Transverse colon (tissue), 4 donors: ENCODE measurements around the gene SIM2. TPM values are rescaled to one million over a fixed set of nuclear protein-coding genes. Genes with fewer than 3 reads are reported as not detected.

Source experiments
- DNase-seq: peaks from one replicate; pipeline ENCODE4 v3.0.0-alpha.2; 2019
- H3K27ac ChIP-seq, 4 donors: fragments of 200-600 bp; sonication (generic); 2 replicates each; pipeline ENCODE4 v1.5.1; 2016 to 2018; ENCODE audit warnings: inconsistent platforms in 4 of 4
- H3K27me3 ChIP-seq: fragments of 200-600 bp; sonication (generic); 2 replicates; pipeline ENCODE4 v1.5.1; 2017; ENCODE audit warnings: inconsistent platforms
- H3K36me3 ChIP-seq, 4 donors: fragments of 200-600 bp; sonication (generic); 2 replicates each; pipeline ENCODE4 v1.5.1; 2017 to 2019; ENCODE audit warnings: inconsistent platforms in 4 of 4
- H3K4me1 ChIP-seq, 4 donors: fragments of 200-600 bp; sonication (generic); 2 replicates each; pipeline ENCODE4 v1.5.1; 2017 to 2020; ENCODE audit warnings: inconsistent platforms in 4 of 4
- H3K4me3 ChIP-seq, 4 donors: fragments of 200-600 bp; sonication (generic); 1 replicate in 1 of 4; 2 replicates in 3 of 4; pipeline versions ENCODE4 v1.5.1 to v1.6.1; 2017 to 2019; ENCODE audit warnings: inconsistent platforms in 4 of 4
- H3K9me3 ChIP-seq, 2 donors: fragments of 200-600 bp; sonication (generic); 2 replicates each; pipeline ENCODE4 v1.5.1; 2017 to 2019; ENCODE audit warnings: inconsistent platforms in 2 of 2
- EP300 ChIP-seq: sonication (generic); formaldehyde crosslinking; IDR thresholded peaks from one replicate; pipeline ENCODE4 v1.6.1; 2017; ENCODE audit warnings: antibody characterized with exemption, low read depth
- POLR2A ChIP-seq: fragments of 450-650 bp; IDR thresholded peaks from one replicate; pipeline ENCODE4 v1.6.1; 2016; ENCODE audit warnings: antibody characterized with exemption, mild to moderate bottlenecking, moderate library complexity
- POLR2AphosphoS5 ChIP-seq, 3 donors: sonication (generic); formaldehyde crosslinking; IDR thresholded peaks; one replicate each; pipeline ENCODE4 v1.6.1; 2016; ENCODE audit warnings: antibody characterized with exemption in 3 of 3
- WGBS, 2 donors: methylation state at CpG; one replicate each; pipeline ENCODE4 v1.1.5; 2018; ENCODE audit warnings: low coverage in 1 of 2; 5-methylcytosine and 5-hydroxymethylcytosine counted together
- in situ Hi-C, 4 donors: fragments of 200-750 bp; cut with MboI; loops; one replicate each; pipeline versions ENCODE4 v1.15.0 to v1.15.1; 2017; ENCODE audit warnings: low sequenced_read_pairs in 3 of 4, low pct_ligation_motif_present in 1 of 4, low pct_unique_long_range_greater_than_20kb in 1 of 4
- intact Hi-C: fragments of 100-400 bp; cut with DNase I; formaldehyde crosslinking; loops from one replicate; pipeline ENCODE4 v1.15.1; 2023; ENCODE audit warnings: low total_unique reads
- total RNA-seq, 4 donors: library from RNA; depleted of rRNA; stranded (reverse); fragments of >200 nt; gene quantifications; one replicate each; pipeline ENCODE4 v1.1.0, GENCODE V29; 2016
- TF ChIP-seq, protein P1 (sequence below), 5 experiments: fragments of 200-600 bp in 3 of 5; fragments of 450-650 bp in 2 of 5; sonication (generic) in 3 of 5; IDR thresholded peaks; 1 replicate in 2 of 5; 2 replicates in 3 of 5; pipeline ENCODE4 v1.5.1; 2016 to 2017; ENCODE audit warnings: antibody characterized with exemption in 5 of 5, inconsistent platforms in 3 of 5, mild to moderate bottlenecking in 2 of 5, moderate library complexity in 1 of 5

SIM2 gene
- total RNA-seq, 4 donors from 2014 or later, result 0.32 TPM; not detected in 3

DNA sequence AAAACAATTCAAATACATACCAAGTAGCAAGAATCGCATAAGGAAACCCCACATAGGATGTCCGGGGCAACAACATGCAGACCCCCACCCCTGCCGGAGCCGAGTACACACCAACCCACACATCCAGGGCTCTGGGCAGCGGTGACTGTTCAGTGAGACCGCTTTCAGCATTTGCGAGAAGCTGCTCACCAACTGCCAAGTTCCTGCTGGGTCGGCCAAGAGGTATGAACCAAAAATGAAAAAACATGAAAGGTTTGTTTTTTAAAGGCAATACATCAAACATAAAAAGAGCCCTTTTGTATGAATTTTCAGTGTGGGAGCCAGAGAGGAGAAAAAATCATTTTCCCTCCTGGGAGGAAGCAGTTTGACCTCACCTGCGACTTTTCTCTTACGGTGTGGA, 92.3 kb downstream of the SIM2 start:
- H3K9me3 ChIP-seq, result peaks cover 2 to 6% of the 10 kb centered on the region in 2 donors
- DNase-seq, result no peak
- TF ChIP-seq EP300 (no peak), POLR2A (no peak), POLR2AphosphoS5 (IDR thresholded peaks at IDR 0.05) (no peak)
- TF ChIP-seq, protein P1, sequence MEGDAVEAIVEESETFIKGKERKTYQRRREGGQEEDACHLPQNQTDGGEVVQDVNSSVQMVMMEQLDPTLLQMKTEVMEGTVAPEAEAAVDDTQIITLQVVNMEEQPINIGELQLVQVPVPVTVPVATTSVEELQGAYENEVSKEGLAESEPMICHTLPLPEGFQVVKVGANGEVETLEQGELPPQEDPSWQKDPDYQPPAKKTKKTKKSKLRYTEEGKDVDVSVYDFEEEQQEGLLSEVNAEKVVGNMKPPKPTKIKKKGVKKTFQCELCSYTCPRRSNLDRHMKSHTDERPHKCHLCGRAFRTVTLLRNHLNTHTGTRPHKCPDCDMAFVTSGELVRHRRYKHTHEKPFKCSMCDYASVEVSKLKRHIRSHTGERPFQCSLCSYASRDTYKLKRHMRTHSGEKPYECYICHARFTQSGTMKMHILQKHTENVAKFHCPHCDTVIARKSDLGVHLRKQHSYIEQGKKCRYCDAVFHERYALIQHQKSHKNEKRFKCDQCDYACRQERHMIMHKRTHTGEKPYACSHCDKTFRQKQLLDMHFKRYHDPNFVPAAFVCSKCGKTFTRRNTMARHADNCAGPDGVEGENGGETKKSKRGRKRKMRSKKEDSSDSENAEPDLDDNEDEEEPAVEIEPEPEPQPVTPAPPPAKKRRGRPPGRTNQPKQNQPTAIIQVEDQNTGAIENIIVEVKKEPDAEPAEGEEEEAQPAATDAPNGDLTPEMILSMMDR (IDR thresholded peaks at IDR 0.05), result no peak
- in situ Hi-C loops (no loop called here), intact Hi-C loops (no loop called here)
- H3K36me3 ChIP-seq, result no peaks in the 10 kb centered on the region
- H3K4me3 ChIP-seq, result no peak overlapping the region
- H3K4me1 ChIP-seq, result peaks cover 0 to 13% (median 10%) of the 10 kb centered on the region in 4 donors
- no peaks in the 10 kb centered on the region for H3K27me3 ChIP-seq
- WGBS, 2 donors, result 84 to 98% methylated on average over 7 to 10 of the region's 10 CpGs
- no peak overlapping the region for H3K27ac ChIP-seq

DNA sequence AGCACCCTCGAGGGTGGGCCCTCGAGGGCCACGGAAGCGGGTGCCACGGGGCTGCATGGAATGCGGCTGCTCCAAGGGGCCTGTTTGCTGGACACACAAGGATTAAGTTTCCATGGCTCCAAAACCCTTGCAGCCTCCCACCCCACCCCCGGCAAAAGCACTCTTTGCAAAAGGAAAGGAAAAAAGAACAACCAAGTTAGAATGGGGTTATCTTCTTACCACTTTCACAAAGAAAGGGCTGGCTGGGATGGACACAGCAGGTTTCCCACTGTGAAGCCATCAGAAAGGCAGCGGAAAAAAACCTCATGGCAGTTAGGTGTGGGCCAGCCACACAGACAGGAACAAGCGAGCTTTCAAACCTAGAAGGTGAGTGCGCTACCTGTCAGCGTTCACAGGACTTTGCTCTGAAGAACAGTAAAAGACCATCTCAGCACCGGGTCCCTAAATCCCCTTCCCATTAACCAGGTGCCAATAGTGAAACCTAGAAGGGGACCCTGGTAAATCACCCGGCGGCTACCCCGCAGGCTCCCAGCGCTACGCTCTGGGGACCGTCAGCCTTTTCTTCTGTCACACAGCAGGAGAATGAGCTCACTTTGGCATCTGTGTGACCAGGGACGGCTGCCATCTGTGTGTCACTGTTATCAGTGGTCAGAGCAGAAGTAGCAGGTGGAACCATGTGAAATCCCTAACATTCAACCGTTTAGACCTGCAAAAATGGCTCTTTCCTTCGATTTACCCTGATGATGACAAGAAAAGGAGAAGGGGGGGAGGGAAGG, 93.0 kb downstream of the SIM2 start:
- intact Hi-C loops (no loop called here), in situ Hi-C loops (no loop called here)
- H3K36me3 ChIP-seq, result no peaks in the 10 kb centered on the region
- peaks cover 6 to 11% of the 10 kb centered on the region in 2 donors for H3K9me3 ChIP-seq
- peaks cover 0 to 13% (median 10%) of the 10 kb centered on the region in 4 donors for H3K4me1 ChIP-seq
- 91 to 93% methylated on average over 6 to 21 of the region's 21 CpGs for WGBS, 2 donors
- DNase-seq, result no peak
- H3K27me3 ChIP-seq, result no peaks in the 10 kb centered on the region
- H3K27ac ChIP-seq, result no peak overlapping the region
- H3K4me3 ChIP-seq, result no peak overlapping the region
- TF ChIP-seq EP300 (no peak), POLR2AphosphoS5 (IDR thresholded peaks at IDR 0.05) (no peak), POLR2A (no peak)
- TF ChIP-seq, protein P1 (IDR thresholded peaks at IDR 0.05), result no peak

DNA sequence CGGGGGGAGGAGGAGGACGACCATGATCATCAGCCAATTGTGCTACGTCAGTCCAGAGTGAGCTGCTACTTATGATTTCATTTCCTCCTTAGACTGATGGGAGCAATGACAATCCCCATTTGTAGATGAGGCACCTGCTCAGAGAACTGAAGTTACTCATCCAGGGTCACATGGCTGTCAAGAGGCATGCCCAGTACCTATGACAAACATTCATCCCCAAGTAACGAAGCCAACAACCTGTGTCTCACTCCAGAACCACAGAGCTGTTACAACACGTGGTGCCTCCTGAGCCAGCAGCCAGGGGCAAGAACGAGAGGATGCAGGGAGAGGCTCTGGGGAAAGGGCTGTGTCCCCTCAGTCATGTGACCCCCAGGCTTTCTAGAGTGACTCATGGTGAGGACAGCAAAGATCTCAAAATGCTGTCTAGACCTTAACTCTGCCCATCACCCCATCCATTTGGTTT, 93.6 kb downstream of the SIM2 start:
- H3K27ac ChIP-seq, result no peak overlapping the region
- in situ Hi-C loops, result no loop called here
- H3K4me3 ChIP-seq, result no peak overlapping the region
- WGBS, 2 donors, result 83 to 90% methylated on average over 3 to 6 of the region's 6 CpGs
- intact Hi-C loops, result no loop called here
- peaks cover 0 to 11% (median 8%) of the 10 kb centered on the region in 4 donors for H3K4me1 ChIP-seq
- H3K27me3 ChIP-seq, result no peaks in the 10 kb centered on the region
- no peak for TF ChIP-seq POLR2A
- TF ChIP-seq, protein P1 (IDR thresholded peaks at IDR 0.05), result no peak
- TF ChIP-seq POLR2AphosphoS5 (IDR thresholded peaks at IDR 0.05), result no peak
- TF ChIP-seq EP300, result no peak
- H3K9me3 ChIP-seq, result peaks cover 6 to 11% of the 10 kb centered on the region in 2 donors
- H3K36me3 ChIP-seq, result no peaks in the 10 kb centered on the region
- no peak for DNase-seq

DNA sequence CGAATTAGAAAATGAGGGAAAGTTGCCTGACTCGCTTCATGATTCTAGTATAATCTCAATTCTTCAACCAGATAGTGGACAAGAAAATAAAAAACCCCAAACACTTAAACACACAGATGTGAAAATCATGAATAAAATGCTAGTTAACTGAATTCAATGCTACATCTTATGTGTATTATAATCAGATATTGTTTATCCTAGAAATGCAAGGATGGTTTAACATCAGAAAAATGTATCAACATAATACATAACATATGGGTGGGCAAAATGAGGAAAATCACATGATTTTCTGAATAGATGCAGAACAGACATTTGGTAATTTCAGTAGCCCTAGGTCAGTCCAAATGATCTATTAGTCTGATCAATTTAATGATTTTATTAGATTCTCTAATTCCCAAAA, 97.2 kb downstream of the SIM2 start:
- Histone ChIP-seq H3K27me3 (no peaks in the 10 kb centered on the region), H3K27ac (no peak overlapping the region), H3K4me1 (no peaks in the 10 kb centered on the region), H3K36me3 (no peaks in the 10 kb centered on the region), H3K9me3 (peaks cover 6 to 11% of the 10 kb centered on the region in 2 donors), H3K4me3 (no peak overlapping the region)
- no peak for TF ChIP-seq EP300
- no peak for TF ChIP-seq POLR2A
- TF ChIP-seq POLR2AphosphoS5 (IDR thresholded peaks at IDR 0.05), result no peak
- TF ChIP-seq, protein P1 (IDR thresholded peaks at IDR 0.05), result no peak
- intact Hi-C loops, result no loop called here
- in situ Hi-C loops, result no loop called here
- WGBS, 2 donors, result 80 to 89% methylated on average over 2 of the region's 2 CpGs
- no peak for DNase-seq
